ENCODE results near the gene STK32B.

Gene STK32B

DNA sequence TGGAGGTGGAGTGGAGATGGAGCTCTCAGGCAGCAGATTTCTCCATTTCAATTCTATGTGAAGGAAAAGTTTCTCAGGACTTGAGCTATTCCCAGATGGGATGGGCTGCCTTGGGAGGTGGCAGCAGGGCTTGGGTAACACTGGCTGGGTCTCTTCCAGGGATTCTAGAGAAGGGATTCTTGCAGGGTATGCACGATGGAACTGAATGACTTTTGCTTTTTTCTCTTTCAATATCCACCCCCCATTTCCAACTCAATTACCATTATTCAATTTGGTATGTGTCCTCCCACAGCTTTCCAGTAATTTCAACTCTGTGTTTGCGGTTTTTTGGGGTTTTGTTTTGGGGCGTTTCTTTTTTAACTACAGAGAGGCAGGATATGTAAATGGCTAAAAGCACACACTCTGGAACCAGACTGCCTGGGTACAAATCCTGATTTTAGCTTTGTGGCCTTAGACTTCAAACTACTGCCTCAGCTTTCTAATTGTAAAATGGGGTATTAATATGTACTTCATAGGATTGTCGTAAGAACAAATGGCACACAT is 428.3 kb downstream of the STK32B start:
- no peak for TF ChIP-seq GATA2 (IDR thresholded peaks at IDR 0.05; ENCODE audit: low read depth, low read length)
- no peak for TF ChIP-seq GATA3 (IDR thresholded peaks at IDR 0.05; ENCODE audit: low read depth, low read length)

DNA sequence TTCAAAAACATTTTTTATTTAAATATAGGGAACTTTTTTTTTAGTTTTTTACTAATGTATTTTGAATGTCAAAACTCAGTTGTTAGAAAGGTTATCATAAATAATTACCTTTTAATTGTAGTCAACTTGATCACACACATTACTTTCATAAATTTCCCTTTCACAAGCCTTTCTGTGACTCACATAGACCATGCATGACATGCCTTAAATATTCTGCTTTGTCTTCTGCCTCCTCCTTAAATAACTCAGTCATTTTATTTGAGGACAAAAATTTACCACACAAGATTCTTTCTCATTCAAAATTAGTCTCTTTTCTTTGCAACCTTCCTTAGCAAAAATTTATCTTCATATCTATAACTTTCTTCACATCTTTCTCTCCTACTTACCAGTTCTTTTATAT is 437.1 kb downstream of the STK32B start:
- TF ChIP-seq GATA2 (IDR thresholded peaks at IDR 0.05; ENCODE audit: low read depth, low read length) (no peak), GATA3 (IDR thresholded peaks at IDR 0.05; ENCODE audit: low read depth, low read length) (no peak)

- TF ChIP-seq GATA3 (IDR thresholded peaks at IDR 0.05; ENCODE audit: low read depth, low read length) (no peak), GATA2 (IDR thresholded peaks at IDR 0.05; ENCODE audit: low read depth, low read length) (no peak)
Measured at GRCh38 chr4:5489260-5489659, 438.0 kb downstream of the STK32B start.

DNA sequence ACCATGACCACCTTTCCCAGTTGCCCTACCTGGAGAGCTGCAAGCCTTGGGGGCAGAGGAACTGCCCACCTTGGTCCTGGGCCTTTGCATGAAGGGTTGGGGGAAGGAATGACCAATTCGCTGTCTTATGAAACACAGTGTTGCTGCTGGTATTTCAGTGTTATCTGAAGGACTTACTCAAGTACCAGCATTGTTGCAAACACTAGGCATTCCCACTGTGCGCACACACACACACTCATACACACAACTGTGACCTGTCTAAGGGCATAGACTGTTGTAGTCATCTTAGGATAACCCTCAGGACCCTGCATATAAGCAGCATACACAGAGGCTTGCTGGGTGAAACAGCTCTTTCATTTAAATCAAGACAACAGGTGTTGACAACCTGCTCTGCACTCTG is 446.2 kb downstream of the STK32B start:
- no peak for TF ChIP-seq GATA2 (IDR thresholded peaks at IDR 0.05; ENCODE audit: low read depth, low read length)
- no peak for TF ChIP-seq GATA3 (IDR thresholded peaks at IDR 0.05; ENCODE audit: low read depth, low read length)

GRCh38 chr4:5500165-5500564 is 448.9 kb downstream of the STK32B start:
- no peak for TF ChIP-seq GATA3 (IDR thresholded peaks at IDR 0.05; ENCODE audit: low read depth, low read length)
- no peak for TF ChIP-seq GATA2 (IDR thresholded peaks at IDR 0.05; ENCODE audit: low read depth, low read length)

- no peak for TF ChIP-seq GATA2 (IDR thresholded peaks at IDR 0.05; ENCODE audit: low read depth, low read length)
- TF ChIP-seq GATA3 (IDR thresholded peaks at IDR 0.05; ENCODE audit: low read depth, low read length): no peak
Measured at GRCh38 chr4:5503336-5503936, 452.2 kb downstream of the STK32B start.

- TF ChIP-seq GATA2 (IDR thresholded peaks at IDR 0.05; ENCODE audit: low read depth, low read length) (no peak), GATA3 (IDR thresholded peaks at IDR 0.05; ENCODE audit: low read depth, low read length) (no peak)
Measured at GRCh38 chr4:5504486-5504885, 453.2 kb downstream of the STK32B start.

GRCh38 chr4:5510504-5510903 is 459.2 kb downstream of the STK32B start:
- TF ChIP-seq GATA3 (IDR thresholded peaks at IDR 0.05; ENCODE audit: low read depth, low read length) (no peak), GATA2 (IDR thresholded peaks at IDR 0.05; ENCODE audit: low read depth, low read length) (no peak)

GRCh38 chr4:5511791-5512190 is 460.5 kb downstream of the STK32B start:
- no peak for TF ChIP-seq GATA3 (IDR thresholded peaks at IDR 0.05; ENCODE audit: low read depth, low read length)
- TF ChIP-seq GATA2 (IDR thresholded peaks at IDR 0.05; ENCODE audit: low read depth, low read length): no peak

GRCh38 chr4:5515646-5516045 is 464.4 kb downstream of the STK32B start:
- TF ChIP-seq GATA2 (IDR thresholded peaks at IDR 0.05; ENCODE audit: low read depth, low read length) (no peak), GATA3 (IDR thresholded peaks at IDR 0.05; ENCODE audit: low read depth, low read length) (no peak)

DNA sequence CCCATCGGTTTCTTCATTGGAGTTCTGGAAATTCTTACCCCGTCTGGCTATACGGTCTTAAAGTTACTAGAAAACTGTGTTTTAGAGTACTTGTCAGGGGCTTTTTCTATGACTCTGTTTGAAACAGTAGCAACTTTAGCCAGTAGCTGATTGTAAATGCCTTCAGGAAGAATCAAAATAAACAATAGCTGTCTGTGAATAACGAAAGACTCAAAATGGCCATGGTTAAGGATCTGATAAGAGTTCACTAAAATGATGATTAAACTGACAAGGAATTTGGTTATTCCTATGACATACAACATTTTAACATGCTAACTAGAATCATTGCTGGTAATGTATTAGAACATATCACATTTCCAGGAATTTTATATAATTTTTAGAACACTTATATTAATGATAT is 466.1 kb downstream of the STK32B start:
- TF ChIP-seq GATA3 (IDR thresholded peaks at IDR 0.05; ENCODE audit: low read depth, low read length) (no peak), GATA2 (IDR thresholded peaks at IDR 0.05; ENCODE audit: low read depth, low read length) (no peak)

- TF ChIP-seq GATA2 (IDR thresholded peaks at IDR 0.05; ENCODE audit: low read depth, low read length) (0 out of 2 replicates have a peak, but pooled peaks have one; percentile 13), GATA3 (IDR thresholded peaks at IDR 0.05; ENCODE audit: low read depth, low read length) (no peak)
Measured at GRCh38 chr4:5524446-5525299, 473.4 kb downstream of the STK32B start.

DNA sequence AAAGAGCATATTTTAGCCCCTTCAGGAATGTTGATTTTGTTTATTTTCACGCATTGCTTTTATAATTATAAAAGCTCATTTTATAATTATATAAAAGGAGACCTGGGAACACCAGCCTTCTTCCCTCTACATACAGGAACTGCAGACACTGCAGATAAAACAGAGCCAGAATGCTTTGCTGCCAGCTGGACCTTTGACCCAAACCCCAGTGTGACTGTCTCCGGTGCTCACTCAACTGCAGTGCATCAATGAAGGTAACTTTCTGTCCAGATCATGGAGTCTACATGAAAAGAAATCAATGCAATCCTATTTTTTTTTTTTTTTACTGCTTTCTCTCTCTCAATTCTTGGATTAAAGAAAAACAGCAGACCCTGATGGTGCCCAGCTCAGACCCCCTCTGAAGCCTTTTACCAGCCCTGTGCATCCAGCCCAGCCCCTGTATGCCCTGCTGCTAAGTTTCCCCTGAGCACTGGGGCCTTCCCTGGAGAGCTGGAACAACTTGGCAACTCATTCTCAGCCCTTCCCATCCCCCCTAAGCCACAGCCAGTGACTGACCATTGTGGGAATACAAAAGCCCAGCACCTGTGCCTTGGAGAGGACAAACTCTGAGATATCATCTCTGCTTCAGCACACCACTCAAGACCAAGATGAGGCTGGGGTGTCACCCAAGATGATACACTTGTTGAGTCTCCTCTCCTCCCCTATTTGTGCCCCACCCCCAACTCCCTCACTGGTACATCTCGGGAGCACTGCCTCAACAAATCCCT is 475.0 kb downstream of the STK32B start:
- TF ChIP-seq GATA2 (IDR thresholded peaks at IDR 0.05; ENCODE audit: low read depth, low read length) (no peak), GATA3 (IDR thresholded peaks at IDR 0.05; ENCODE audit: low read depth, low read length) (no peak)

DNA sequence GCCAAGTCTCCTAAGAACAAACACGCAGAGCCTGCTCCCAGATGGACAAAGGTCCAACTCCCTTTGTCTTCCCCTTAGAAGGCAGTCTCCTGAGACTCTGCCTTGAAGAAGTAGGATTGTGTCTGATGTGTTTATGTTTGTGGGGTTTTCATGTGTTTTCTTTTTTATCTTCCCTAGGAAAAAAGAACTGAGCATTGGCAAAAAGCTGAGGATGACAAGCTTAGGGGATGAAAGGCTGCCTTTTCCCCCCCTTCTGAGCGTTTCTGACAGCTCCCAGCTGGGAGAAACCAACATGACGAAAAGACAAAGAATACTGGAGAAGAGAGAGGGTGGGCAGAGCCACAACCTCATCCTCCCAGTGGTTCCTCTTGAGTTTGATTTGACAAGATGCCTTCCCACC is 475.9 kb downstream of the STK32B start:
- TF ChIP-seq GATA3 (IDR thresholded peaks at IDR 0.05; ENCODE audit: low read depth, low read length) (no peak), GATA2 (IDR thresholded peaks at IDR 0.05; ENCODE audit: low read depth, low read length) (no peak)

All from SH-SY5Y (cell line).